WTC11 (cell line): ENCODE measurements around the gene LAMB4.

Source experiments
- CTCF ChIP-seq: fragments of 200-600 bp; IDR thresholded peaks from 2 replicates; pipeline ENCODE4 v1.8.0; 2022; ENCODE audit warnings: antibody characterized with exemption
- E2F4 ChIP-seq: sonication (generic); formaldehyde crosslinking; IDR thresholded peaks from 2 replicates; pipeline ENCODE4 v1.8.1; 2022; ENCODE audit warnings: low read depth, mild to moderate bottlenecking, moderate library complexity, missing genetic modification reagents, borderline replicate concordance
- ETV6 ChIP-seq: sonication (generic); formaldehyde crosslinking; IDR thresholded peaks from 2 replicates; pipeline ENCODE4 v1.8.1; 2022; ENCODE audit warnings: mild to moderate bottlenecking, missing genetic modification reagents
- FOXK1 ChIP-seq: sonication (generic); formaldehyde crosslinking; IDR thresholded peaks from 2 replicates; pipeline ENCODE4 v1.8.0; 2022; ENCODE audit warnings: mild to moderate bottlenecking, moderate library complexity, missing genetic modification reagents
- FOXP1 ChIP-seq: sonication (generic); formaldehyde crosslinking; IDR thresholded peaks from 2 replicates; pipeline ENCODE4 v1.8.0; 2022; ENCODE audit warnings: missing genetic modification reagents, mild to moderate bottlenecking, moderate library complexity, borderline replicate concordance
- FOXP4 ChIP-seq: sonication (generic); formaldehyde crosslinking; IDR thresholded peaks from 2 replicates; pipeline ENCODE4 v1.8.0; 2022; ENCODE audit warnings: mild to moderate bottlenecking, missing genetic modification reagents
- IRF2 ChIP-seq: sonication (generic); formaldehyde crosslinking; IDR thresholded peaks from 2 replicates; pipeline ENCODE4 v1.8.0; 2022; ENCODE audit warnings: low read depth, missing genetic modification reagents, borderline replicate concordance
- NFE2L1 ChIP-seq: sonication (generic); formaldehyde crosslinking; IDR thresholded peaks from 2 replicates; pipeline ENCODE4 v1.8.1; 2023; ENCODE audit warnings: missing genetic modification reagents
- SMAD4 ChIP-seq: sonication (generic); formaldehyde crosslinking; IDR thresholded peaks from 2 replicates; pipeline ENCODE4 v1.8.0; 2022; ENCODE audit warnings: mild to moderate bottlenecking, missing genetic modification reagents
- SP1 ChIP-seq: sonication (generic); formaldehyde crosslinking; conservative IDR thresholded peaks from 2 replicates; pipeline ENCODE4 v1.8.1; 2022; ENCODE audit warnings: missing genetic modification reagents
- TEAD4 ChIP-seq: sonication (generic); formaldehyde crosslinking; IDR thresholded peaks from 2 replicates; pipeline ENCODE4 v1.8.0; 2022; ENCODE audit warnings: mild to moderate bottlenecking, missing genetic modification reagents
- ZBTB43 ChIP-seq: sonication (generic); formaldehyde crosslinking; IDR thresholded peaks from 2 replicates; pipeline ENCODE4 v1.8.1; 2023; ENCODE audit warnings: mild to moderate bottlenecking, missing genetic modification reagents
- ZNF232 ChIP-seq: sonication (generic); formaldehyde crosslinking; IDR thresholded peaks from 2 replicates; pipeline ENCODE4 v1.8.0; 2022; ENCODE audit warnings: mild to moderate bottlenecking, missing genetic modification reagents
- ZNF263 ChIP-seq: sonication (generic); formaldehyde crosslinking; IDR thresholded peaks from 2 replicates; pipeline ENCODE4 v1.8.1; 2022; ENCODE audit warnings: low read depth, mild to moderate bottlenecking, moderate library complexity, missing genetic modification reagents

- TF ChIP-seq CTCF (no peak), IRF2 (CRISPR knock-in tag) (no peak), FOXK1 (no peak), FOXP1 (CRISPR knock-in tag) (no peak), NFE2L1 (CRISPR knock-in tag) (no peak), ZNF232 (no peak), ETV6 (CRISPR knock-in tag) (no peak), SP1 (CRISPR knock-in tag) (no peak), ZBTB43 (no peak), ZNF263 (CRISPR knock-in tag) (no peak), FOXP4 (CRISPR knock-in tag) (no peak), TEAD4 (CRISPR knock-in tag) (no peak), E2F4 (CRISPR knock-in tag) (no peak), SMAD4 (CRISPR knock-in tag) (no peak)
These were observed 81.7 kb downstream of the LAMB4 start for GRCh38 chr7:108048422-108048821.
